Activated effector memory CD4-positive, alpha-beta T cell treated with anti-CD3 and anti-CD28 coated beads, Interleukin-2, amount 50 U/mL, for 16 hours (primary cell): ENCODE results near the gene FGGY.
"Not testable (repeated sequence)": the region's sequence is repeated elsewhere in the genome, so short reads cannot be mapped to it uniquely, and the experiment has no call there.

ENCODE experiments used
- DNase-seq: peaks from one replicate; pipeline ENCODE4 v3.0.0-alpha.2; 2020

Gene FGGY

DNA sequence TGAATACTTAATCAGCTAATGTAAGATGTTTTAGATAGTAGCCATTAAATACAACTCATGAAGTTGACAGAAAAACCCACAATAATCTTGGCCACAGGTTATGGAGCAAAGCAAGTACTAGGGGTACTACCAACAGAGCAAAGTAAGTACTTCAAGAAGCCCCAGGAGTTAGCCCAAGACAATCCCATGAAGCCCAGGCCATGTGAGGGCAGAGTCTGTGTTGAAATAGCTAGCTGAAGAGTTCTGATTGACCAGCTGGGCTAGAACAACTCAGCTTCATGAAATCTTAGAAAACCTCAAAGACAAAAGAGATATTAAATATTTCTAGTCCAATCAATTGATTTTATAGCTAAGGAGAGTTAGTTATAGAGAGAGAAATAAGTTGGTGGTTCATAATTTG lies 304.9 kb downstream of the FGGY start:
- no peak for DNase-seq

GRCh38 chr1:59604191-59604590 lies 307.3 kb downstream of the FGGY start:
- no peak for DNase-seq

DNA sequence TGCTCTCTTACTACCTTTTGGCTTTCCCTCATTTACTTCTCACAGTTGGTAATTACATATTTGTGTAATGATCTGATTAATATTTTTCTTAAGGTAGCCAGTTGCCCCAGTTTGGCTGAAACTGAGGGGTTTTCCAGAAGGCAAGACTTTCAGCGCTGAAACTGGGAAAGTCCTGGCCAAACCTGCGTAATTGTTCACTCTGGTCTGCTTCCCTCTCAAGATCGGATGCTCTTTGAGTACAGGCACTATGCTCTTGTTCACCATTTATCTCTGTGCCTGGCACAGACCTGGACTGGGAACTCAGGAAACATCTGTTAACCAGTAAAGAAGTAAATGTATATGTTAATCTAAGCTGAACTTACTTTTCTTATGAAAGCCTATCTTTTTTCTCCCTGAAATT lies 308.3 kb downstream of the FGGY start:
- no peak for DNase-seq

GRCh38 chr1:59605761-59606160 lies 308.9 kb downstream of the FGGY start:
- no peak for DNase-seq

DNA sequence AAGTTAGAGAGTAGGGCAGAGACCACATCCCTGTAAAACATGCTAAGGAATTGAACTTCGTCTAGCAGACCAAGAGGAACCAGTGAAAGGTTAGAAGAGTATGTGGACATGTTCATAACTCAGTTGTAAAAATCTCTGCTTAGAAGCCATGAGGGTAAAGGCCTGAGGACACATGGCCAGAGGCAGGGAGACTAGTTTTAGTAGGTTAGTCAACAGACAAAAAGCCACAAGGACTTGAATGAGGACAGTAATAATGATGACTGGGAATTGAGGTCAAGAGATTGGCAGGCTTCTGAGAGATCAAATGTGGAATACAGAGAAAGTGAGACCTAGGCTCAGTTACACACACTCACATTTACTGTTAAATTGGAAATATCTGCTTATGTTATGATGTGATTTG lies 312.4 kb downstream of the FGGY start:
- no peak for DNase-seq

GRCh38 chr1:59610499-59610898 lies 313.6 kb downstream of the FGGY start:
- DNase-seq: not testable (repeated sequence)

- no peak for DNase-seq
These were observed 320.5 kb downstream of the FGGY start for GRCh38 chr1:59617434-59617833.

DNA sequence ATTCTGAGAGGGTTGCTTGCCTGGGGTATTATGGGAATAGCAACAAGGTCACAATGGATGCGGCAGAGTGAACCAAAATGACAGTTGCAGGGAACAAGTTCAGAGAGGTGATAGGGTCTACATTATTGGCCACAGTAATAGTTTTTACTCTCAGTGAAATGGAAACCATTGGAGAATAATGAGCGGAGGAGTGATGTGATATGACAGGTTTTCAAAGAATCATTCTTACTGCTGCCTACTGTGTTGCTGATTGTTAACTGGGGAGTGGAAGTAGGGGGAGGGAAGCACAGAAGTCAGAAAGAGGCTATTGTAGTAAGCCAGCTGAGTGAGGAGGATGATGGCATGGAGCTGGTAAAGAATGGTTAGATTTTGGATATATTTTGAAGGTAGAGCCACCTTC lies 322.7 kb downstream of the FGGY start:
- no peak for DNase-seq

DNA sequence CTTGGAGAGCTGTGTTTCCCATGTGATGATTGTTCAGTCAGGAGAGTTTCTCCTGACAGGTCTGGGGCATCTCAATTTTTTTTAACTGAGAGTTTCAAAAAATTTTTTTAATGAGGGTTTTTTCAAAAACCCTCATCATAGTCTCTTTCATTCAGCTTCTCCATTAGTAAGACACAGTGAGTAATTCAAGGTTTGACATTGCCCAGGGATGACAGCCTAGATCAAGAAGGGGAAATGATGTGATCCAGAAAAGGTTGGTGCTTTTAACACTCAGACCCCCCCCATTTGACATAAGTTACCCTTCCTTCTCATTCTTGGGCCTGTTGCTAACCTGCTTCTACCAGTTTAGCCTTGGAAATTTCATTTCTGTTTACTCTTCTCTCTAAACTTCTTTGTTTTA lies 328.5 kb downstream of the FGGY start:
- no peak for DNase-seq

- DNase-seq: no peak
These were observed 334.8 kb downstream of the FGGY start for GRCh38 chr1:59631561-59632255.

GRCh38 chr1:59635097-59635496 lies 338.2 kb downstream of the FGGY start:
- no peak for DNase-seq

DNA sequence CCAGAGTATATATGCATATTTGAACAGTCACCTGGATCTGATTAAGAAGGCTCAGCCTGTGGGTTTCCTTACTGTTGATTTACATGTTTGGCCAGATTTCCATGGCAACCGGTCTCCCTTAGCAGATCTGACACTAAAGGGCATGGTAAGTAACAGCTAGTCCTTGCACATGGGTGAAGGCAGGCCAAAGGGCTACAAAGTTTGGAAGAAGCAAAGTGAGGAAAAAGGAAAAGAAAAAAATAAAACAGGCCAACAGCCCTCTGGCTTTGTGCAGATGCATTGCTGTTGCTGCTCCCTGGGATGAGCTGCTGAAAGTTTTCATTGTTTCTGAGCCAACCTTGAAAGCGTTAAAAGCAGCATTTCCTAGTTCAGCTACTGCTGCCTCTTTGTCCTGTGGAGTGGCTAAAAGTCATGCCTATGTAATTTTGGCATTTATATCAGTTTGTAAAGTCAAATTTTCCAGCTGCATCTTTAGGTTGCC lies 341.4 kb downstream of the FGGY start:
- DNase-seq: no peak

DNA sequence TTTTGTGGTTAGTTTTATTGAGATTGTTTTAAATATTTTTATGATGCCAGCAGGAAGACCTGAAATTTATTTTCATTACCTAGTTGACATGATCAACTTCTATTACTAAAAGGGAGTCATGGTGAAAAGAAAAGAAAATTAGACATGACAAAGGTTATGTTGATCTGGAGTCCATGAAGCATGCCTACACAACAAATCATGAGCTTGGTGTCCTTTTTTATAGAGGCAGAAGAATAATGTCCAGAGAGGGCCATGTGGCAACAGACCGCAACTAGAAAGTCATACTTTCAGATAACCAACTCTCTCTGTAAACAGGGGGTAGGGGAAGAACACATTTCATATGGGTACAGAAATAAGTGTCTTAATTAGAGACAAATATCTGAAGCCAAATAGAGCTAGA lies 342.4 kb downstream of the FGGY start:
- DNase-seq: no peak

DNA sequence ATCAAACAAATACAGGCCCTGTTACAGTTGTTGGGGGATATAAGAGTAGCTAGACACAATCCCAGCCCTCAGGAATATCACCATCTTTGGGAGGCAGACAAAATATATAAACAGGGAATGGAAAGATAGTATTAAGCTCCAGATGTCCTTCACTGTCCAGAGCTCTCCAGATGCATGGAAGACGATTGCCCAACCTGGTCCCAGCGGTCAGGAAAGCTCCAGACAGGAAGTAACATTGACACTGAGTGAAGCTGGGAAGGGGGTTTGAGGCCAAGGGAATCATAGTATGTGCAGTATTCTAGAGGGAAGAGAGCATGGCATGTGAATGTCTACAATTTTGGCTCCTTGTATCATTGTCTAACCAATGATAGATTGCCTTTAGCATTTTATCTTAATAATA lies 344.0 kb downstream of the FGGY start:
- DNase-seq: no peak

- DNase-seq: no peak
These were observed 344.9 kb downstream of the FGGY start for GRCh38 chr1:59641836-59642235.

DNA sequence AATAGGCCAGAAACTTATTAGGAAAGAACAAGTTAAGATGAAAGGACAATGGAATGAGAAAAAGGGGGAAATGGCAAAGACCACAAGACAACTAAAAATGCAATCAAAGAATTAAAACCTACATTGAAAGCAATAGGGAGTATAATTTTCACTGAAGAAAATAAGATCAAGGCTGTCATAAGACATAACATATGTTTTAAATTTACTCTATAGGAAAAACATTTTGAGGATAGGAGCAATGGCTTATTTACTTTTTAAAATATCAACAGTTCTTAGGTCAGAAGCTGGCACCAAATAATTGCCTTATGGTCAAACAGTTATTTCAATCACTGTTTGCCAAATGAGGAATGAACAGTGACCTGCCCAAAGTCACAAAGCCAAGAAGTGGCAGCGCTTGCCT lies 346.6 kb downstream of the FGGY start:
- DNase-seq: no peak

- DNase-seq: no peak
These were observed 349.0 kb downstream of the FGGY start for GRCh38 chr1:59645893-59646292.

DNA sequence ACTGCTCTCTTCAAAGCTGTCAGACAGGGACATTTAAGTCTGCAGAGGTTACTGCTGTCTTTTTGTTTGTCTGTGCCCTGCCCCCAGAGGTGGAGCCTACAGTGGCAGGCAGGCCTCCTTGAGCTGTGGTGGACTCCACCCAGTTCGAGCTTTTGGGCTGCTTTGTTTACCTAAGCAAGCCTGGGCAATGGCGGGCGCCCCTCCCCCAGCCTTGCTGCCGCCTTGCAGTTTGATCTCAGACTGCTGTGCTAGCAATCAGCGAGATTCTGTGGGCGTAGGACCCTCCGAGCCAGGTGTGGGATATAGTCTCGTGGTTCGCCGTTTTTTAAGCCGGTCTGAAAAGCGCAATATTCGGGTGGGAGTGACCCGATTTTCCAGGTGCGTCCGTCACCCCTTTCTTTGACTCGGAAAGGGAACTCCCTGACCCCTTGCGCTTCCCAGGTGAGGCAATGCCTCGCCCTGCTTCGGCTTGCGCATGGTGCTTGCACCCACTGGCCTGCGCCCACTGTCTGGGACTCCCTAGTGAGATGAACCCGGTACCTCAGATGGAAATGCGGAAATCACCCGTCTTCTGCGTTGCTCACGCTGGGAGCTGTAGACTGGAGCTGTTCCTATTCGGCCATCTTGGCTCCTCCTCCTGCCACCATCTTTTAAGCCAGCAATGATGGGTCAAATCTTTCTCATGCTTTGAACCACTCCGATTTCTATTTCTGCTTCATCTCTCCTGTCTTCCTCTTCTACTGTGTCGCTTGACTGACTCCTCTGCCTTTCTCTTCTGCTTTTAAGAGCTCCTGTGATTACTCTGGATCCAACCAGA lies 356.5 kb downstream of the FGGY start:
- not testable (repeated sequence) for DNase-seq

DNA sequence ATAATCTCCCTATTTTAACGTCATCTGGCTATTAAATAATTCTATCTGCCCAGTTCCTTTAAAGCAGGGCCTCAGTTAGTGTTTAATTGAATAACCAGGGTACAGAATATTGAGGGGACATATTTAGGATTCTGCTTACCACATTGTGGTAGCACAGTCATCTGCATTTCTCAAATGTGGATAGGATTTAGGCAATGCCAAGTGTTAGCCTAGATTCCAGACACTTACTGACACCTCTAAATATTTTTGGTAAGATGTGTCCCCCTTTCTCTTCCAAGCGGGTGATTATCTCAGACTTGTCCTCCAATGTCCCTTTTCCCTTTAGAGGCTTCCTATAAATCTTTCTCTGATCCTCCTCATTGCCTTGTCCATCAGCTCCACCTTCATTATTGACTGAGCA lies 357.1 kb downstream of the FGGY start:
- DNase-seq: no peak

DNA sequence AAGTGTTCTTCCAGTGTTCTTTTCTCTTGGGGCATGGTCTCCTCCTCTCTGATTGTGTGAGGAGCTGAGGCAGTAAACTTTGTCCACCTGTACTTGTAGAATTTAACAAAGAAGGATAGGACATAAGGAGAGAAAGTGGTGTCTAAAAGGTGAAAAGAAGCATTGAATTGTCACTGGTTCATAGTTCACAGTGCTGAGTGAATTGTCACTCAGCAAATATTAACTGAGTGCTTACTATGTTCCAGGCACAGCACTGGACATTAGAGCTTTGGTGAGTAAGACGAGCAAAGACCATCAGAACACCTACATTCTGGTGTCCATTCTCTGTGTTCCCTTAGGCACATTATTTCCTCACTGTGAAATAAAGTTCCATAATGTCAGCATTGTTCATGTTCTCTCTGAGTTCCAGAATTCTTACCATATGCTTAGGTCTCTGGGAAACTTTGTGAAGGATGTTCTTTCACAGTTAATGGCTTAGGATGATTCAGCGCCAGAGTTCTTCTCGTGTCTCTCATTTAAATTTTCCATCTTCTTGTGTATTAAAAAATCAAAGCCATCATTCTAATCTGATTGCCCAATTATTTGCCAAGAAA lies 361.1 kb downstream of the FGGY start:
- no peak for DNase-seq

DNA sequence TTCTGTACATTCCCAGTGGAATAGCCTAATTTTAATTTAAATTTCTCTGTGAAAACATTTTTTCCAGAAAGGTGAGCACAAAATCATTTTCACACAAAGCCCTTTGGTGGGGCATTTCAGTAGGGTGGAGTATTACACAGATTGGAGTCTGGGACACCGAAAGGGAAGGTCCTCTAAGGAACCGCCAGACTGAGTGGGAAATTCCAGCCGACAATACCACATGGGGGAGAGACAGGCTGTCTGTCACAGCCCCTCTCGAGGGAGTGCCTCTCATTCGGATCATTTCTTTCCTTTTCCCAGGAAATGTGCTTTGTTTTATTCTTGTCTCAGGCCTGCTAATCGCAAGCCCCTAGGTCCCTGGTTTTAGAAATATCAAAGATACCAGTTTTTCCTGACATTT lies 367.3 kb downstream of the FGGY start:
- DNase-seq: no peak

GRCh38 chr1:59666106-59666505 lies 369.2 kb downstream of the FGGY start:
- no peak for DNase-seq

DNA sequence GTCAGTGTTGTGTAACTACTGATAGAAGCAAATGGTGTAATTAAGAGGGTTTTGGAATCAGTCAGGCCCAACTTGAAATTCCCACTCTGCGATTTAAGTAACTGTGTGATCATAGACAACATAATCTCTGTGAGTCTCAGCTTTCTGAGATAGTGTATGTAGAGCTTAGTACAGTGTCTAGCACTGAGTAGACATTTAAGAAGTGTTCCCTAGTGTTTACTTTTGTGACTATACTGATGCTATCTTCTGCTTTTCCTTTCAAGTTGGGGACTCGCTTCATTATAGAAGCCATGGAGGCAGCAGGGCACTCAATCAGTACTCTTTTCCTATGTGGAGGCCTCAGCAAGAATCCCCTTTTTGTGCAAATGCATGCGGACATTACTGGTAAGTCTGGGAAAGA lies 370.1 kb downstream of the FGGY start:
- DNase-seq: no peak

DNA sequence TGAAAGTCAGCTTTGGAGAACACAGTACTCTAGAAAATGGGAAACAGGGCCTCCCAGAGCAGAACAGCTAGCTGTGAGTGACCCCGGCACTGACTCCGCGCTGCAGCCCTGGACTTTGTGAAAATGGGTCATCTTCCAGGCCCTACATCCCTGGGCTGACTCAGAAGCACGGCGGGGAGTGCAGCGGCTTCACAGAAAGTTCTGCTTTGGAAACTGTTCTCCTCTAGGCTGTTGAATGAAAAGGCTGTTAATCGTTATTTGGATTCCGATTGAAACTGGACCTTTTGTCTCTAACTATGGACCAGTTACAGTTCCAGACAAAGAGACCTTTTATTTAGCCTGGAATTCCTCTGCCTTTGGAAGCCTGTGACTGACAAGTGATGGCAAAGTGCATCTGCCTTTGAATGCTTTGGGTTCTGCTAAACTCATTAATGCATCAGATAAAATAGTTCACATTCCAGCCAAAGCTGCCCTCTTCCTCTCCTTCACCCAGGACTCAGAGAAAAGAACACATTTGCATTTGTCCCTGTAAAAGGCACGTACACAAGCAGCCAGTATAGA lies 372.9 kb downstream of the FGGY start:
- DNase-seq: no peak
